Neural cell (in vitro differentiated cells): Measurements from ENCODE around the gene ARFGAP1. TPM values are rescaled to one million over a fixed set of nuclear protein-coding genes. Genes with fewer than 3 reads are reported as not detected.

Source experiments
- H2AFZ ChIP-seq: fragments of 200-600, 300-800 bp; sonication (generic), shearing (Covaris generic); 2 replicates; pipeline ENCODE4 v1.6.0; 2014; ENCODE audit warnings: low read depth, mild to moderate bottlenecking, antibody characterized with exemption, low read length, moderate library complexity
- H3F3A ChIP-seq: fragments of 200-600 bp; shearing (Covaris generic); 2 replicates; pipeline ENCODE4 v1.6.1; 2016; ENCODE audit warnings: mild to moderate bottlenecking, moderate library complexity, mixed read lengths, antibody characterized with exemption, low read length; ENCODE audit not compliant: insufficient read depth, poor library complexity, severe bottlenecking
- H3K27ac ChIP-seq: fragments of 200-600, 300-800 bp; sonication (generic), shearing (Covaris generic); 2 replicates; pipeline ENCODE4 v1.5.1; 2014; ENCODE audit warnings: mild to moderate bottlenecking, low read length, moderate library complexity
- H3K27me3 ChIP-seq: fragments of 300-800, 200-600 bp; sonication (generic), shearing (Covaris generic); 2 replicates; pipeline ENCODE4 v1.6.0; 2014; ENCODE audit warnings: mild to moderate bottlenecking, low read depth, low read length, moderate library complexity; ENCODE audit not compliant: insufficient read depth
- H3K36me3 ChIP-seq: fragments of 300-800, 200-600 bp; sonication (generic), shearing (Covaris generic); 2 replicates; pipeline ENCODE4 v1.5.1; 2014; ENCODE audit warnings: mild to moderate bottlenecking, antibody characterized with exemption, low read length, moderate library complexity; ENCODE audit not compliant: insufficient read depth
- H3K4me2 ChIP-seq: fragments of 300-800, 200-600 bp; sonication (generic), shearing (Covaris generic); 2 replicates; pipeline ENCODE4 v1.6.0; 2014; ENCODE audit warnings: mild to moderate bottlenecking, low read length
- H3K4me3 ChIP-seq: fragments of 300-800, 200-600 bp; sonication (generic), shearing (Covaris generic); 2 replicates; pipeline ENCODE4 v1.5.1; 2014; ENCODE audit warnings: mild to moderate bottlenecking, low read length, moderate library complexity
- H3K79me2 ChIP-seq: fragments of 200-600 bp; shearing (Covaris generic); replicated peaks from 2 replicates; pipeline ENCODE4 v1.6.0; 2014; ENCODE audit warnings: mild to moderate bottlenecking, low read length, moderate library complexity; ENCODE audit not compliant: insufficient read depth
- H3K9ac ChIP-seq: fragments of 300-800, 200-600 bp; sonication (generic), shearing (Covaris generic); 2 replicates; pipeline ENCODE4 v1.6.1; 2016; ENCODE audit warnings: mild to moderate bottlenecking, low read length, mixed read lengths
- H3K9me2 ChIP-seq: fragments of 200-600 bp; shearing (Covaris generic); 2 replicates; pipeline ENCODE4 v1.6.1; 2016; ENCODE audit warnings: mild to moderate bottlenecking, low read length, mixed read lengths; ENCODE audit not compliant: insufficient read depth
- H3K9me3 ChIP-seq: fragments of 200-600, 300-800 bp; sonication (generic), shearing (Covaris generic); 2 replicates; pipeline ENCODE4 v1.6.1; 2016; ENCODE audit warnings: mild to moderate bottlenecking, mixed run types, low read length, moderate library complexity, mixed read lengths
- H4K20me1 ChIP-seq: fragments of 200-600 bp; shearing (Covaris generic); 2 replicates; pipeline ENCODE4 v1.6.1; 2016; ENCODE audit warnings: mild to moderate bottlenecking, mixed run types; ENCODE audit not compliant: insufficient read depth
- EP300 ChIP-seq: fragments of 450-650 bp; conservative IDR thresholded peaks from 2 replicates; pipeline ENCODE4 v1.6.1; 2014; ENCODE audit warnings: antibody characterized with exemption, mild to moderate bottlenecking, moderate library complexity; ENCODE audit not compliant: poor library complexity, severe bottlenecking
- EZH2 ChIP-seq: fragments of 200-600, 300-800 bp; shearing (Covaris generic), sonication (generic); IDR thresholded peaks from 2 replicates; pipeline ENCODE4 v1.6.1; 2014; ENCODE audit warnings: antibody characterized with exemption, low read length, borderline replicate concordance, mild to moderate bottlenecking; ENCODE audit not compliant: insufficient read depth, poor library complexity, severe bottlenecking
- MXI1 ChIP-seq: fragments of 450-650 bp; conservative IDR thresholded peaks from 2 replicates; pipeline ENCODE4 v1.6.1; 2014; ENCODE audit warnings: antibody characterized with exemption, mild to moderate bottlenecking; ENCODE audit not compliant: poor library complexity, severe bottlenecking
- POLR2AphosphoS5 ChIP-seq: IDR thresholded peaks from 2 replicates; pipeline ENCODE4 v1.6.1; 2012
- RAD21 ChIP-seq: fragments of 450-650 bp; conservative IDR thresholded peaks from 2 replicates; pipeline ENCODE4 v1.6.1; 2014; ENCODE audit warnings: antibody characterized with exemption, mild to moderate bottlenecking, moderate library complexity
- SMC3 ChIP-seq: fragments of 450-650 bp; conservative IDR thresholded peaks from 2 replicates; pipeline ENCODE4 v1.6.1; 2014; ENCODE audit warnings: antibody characterized with exemption, mild to moderate bottlenecking, moderate library complexity; ENCODE audit not compliant: poor library complexity
- TAF1 ChIP-seq: IDR thresholded peaks from 2 replicates; pipeline ENCODE4 v1.6.1; 2012; ENCODE audit warnings: low read depth
- polyA plus RNA-seq: library from polyadenylated mRNA; depleted of rRNA; stranded (reverse); fragments of >200 nt; gene quantifications from 2 replicates; pipeline ENCODE4 v1.2.3, GENCODE V29; 2014
- TF ChIP-seq, protein P1 (sequence below): fragments of 450-650 bp; IDR thresholded peaks from 2 replicates; pipeline ENCODE4 v1.5.1; 2014; ENCODE audit warnings: antibody characterized with exemption, mild to moderate bottlenecking, moderate library complexity; ENCODE audit not compliant: poor library complexity, severe bottlenecking
- TF ChIP-seq, protein P2 (sequence below): IDR thresholded peaks from 2 replicates; pipeline ENCODE4 v1.6.1; 2012; ENCODE audit warnings: borderline replicate concordance

ARFGAP1 gene
- polyA plus RNA-seq, 1 donor from 2014 or later = 70.2 TPM

DNA sequence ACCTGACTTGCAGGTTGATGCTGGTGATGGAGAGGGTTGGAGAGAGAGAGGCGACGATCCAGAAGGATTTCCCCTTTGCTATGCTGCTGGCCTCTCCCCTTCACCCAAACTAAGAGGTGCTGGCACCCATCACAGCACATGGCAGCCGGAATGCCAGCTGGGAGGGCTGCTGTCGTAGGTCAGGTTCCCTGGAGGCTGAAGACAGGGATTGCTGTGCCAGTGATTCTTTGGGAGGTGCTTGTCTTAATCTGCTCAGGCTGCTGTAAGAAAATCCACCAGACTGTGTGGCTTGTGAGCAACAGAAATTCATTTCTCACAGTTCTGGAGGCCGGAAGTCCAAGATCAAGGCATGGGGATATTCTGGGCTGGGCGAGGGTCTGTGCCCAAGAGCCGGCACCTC, 4.4 kb upstream of the ARFGAP1 start:
- Histone ChIP-seq H3K27me3 (no peaks in the 10 kb centered on the region), H2AFZ (no peak overlapping the region), H3K9me2 (no peaks in the 10 kb centered on the region), H3K4me2 (no peak overlapping the region), H3F3A (no peaks in the 10 kb centered on the region), H3K79me2 (peaks cover 12% of the 10 kb centered on the region), H3K9ac (no peak overlapping the region), H3K9me3 (no peaks in the 10 kb centered on the region), H3K36me3 (no peaks in the 10 kb centered on the region), H3K4me3 (no peak overlapping the region), H3K27ac (no peak overlapping the region), H4K20me1 (no peaks in the 10 kb centered on the region)
- TF ChIP-seq EZH2 = no peak
- no peak for TF ChIP-seq TAF1
- TF ChIP-seq, protein P1, sequence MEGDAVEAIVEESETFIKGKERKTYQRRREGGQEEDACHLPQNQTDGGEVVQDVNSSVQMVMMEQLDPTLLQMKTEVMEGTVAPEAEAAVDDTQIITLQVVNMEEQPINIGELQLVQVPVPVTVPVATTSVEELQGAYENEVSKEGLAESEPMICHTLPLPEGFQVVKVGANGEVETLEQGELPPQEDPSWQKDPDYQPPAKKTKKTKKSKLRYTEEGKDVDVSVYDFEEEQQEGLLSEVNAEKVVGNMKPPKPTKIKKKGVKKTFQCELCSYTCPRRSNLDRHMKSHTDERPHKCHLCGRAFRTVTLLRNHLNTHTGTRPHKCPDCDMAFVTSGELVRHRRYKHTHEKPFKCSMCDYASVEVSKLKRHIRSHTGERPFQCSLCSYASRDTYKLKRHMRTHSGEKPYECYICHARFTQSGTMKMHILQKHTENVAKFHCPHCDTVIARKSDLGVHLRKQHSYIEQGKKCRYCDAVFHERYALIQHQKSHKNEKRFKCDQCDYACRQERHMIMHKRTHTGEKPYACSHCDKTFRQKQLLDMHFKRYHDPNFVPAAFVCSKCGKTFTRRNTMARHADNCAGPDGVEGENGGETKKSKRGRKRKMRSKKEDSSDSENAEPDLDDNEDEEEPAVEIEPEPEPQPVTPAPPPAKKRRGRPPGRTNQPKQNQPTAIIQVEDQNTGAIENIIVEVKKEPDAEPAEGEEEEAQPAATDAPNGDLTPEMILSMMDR = no peak
- TF ChIP-seq RAD21 = no peak
- no peak for TF ChIP-seq POLR2AphosphoS5
- TF ChIP-seq, protein P2, sequence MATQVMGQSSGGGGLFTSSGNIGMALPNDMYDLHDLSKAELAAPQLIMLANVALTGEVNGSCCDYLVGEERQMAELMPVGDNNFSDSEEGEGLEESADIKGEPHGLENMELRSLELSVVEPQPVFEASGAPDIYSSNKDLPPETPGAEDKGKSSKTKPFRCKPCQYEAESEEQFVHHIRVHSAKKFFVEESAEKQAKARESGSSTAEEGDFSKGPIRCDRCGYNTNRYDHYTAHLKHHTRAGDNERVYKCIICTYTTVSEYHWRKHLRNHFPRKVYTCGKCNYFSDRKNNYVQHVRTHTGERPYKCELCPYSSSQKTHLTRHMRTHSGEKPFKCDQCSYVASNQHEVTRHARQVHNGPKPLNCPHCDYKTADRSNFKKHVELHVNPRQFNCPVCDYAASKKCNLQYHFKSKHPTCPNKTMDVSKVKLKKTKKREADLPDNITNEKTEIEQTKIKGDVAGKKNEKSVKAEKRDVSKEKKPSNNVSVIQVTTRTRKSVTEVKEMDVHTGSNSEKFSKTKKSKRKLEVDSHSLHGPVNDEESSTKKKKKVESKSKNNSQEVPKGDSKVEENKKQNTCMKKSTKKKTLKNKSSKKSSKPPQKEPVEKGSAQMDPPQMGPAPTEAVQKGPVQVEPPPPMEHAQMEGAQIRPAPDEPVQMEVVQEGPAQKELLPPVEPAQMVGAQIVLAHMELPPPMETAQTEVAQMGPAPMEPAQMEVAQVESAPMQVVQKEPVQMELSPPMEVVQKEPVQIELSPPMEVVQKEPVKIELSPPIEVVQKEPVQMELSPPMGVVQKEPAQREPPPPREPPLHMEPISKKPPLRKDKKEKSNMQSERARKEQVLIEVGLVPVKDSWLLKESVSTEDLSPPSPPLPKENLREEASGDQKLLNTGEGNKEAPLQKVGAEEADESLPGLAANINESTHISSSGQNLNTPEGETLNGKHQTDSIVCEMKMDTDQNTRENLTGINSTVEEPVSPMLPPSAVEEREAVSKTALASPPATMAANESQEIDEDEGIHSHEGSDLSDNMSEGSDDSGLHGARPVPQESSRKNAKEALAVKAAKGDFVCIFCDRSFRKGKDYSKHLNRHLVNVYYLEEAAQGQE = no peak
- TF ChIP-seq EP300 = no peak
- no peak for TF ChIP-seq SMC3
- TF ChIP-seq MXI1 = no peak

GRCh38 chr20:63268671-63269439, 3.8 kb upstream of the ARFGAP1 start:
- Histone ChIP-seq H3F3A (no peaks in the 10 kb centered on the region), H3K4me3 (no peak overlapping the region), H3K27me3 (no peaks in the 10 kb centered on the region), H3K9ac (no peak overlapping the region), H3K27ac (no peak overlapping the region), H3K36me3 (no peaks in the 10 kb centered on the region), H4K20me1 (no peaks in the 10 kb centered on the region), H3K9me3 (no peaks in the 10 kb centered on the region), H2AFZ (no peak overlapping the region), H3K4me2 (no peak overlapping the region), H3K79me2 (peaks cover 18% of the 10 kb centered on the region), H3K9me2 (no peaks in the 10 kb centered on the region)
- TF ChIP-seq TAF1 = no peak
